Osteoblast (primary cell): ENCODE measurements around the gene HBA2. TPM values are rescaled to one million over a fixed set of nuclear protein-coding genes. Genes with fewer than 3 reads are reported as not detected.
"Not testable (repeated sequence)": the region's sequence is repeated elsewhere in the genome, so short reads cannot be mapped to it uniquely, and the experiment has no call there.

Experiments used
- DNase-seq: peaks from one replicate; pipeline ENCODE4 v3.0.0; 2011; ENCODE audit warnings: low spot score, mixed read lengths; ENCODE audit not compliant: insufficient read length; ENCODE audit errors: missing footprints
- H2AFZ ChIP-seq: 2 replicates; pipeline ENCODE4 v1.6.0; 2011; ENCODE audit warnings: mild to moderate bottlenecking, low read length
- H3K27ac ChIP-seq: 2 replicates; pipeline ENCODE4 v1.5.1; 2011; ENCODE audit warnings: mild to moderate bottlenecking, low read depth, low read length, moderate library complexity
- H3K27me3 ChIP-seq: 2 replicates; pipeline ENCODE4 v1.6.0; 2012; ENCODE audit warnings: mild to moderate bottlenecking, control low read depth, inconsistent platforms, low read length, moderate library complexity; ENCODE audit not compliant: insufficient read depth
- H3K36me3 ChIP-seq: 2 replicates; pipeline ENCODE4 v1.5.1; 2011; ENCODE audit warnings: mild to moderate bottlenecking, low read length, control low read depth, moderate library complexity; ENCODE audit not compliant: insufficient read depth
- H3K4me1 ChIP-seq: 2 replicates; pipeline ENCODE4 v1.5.1; 2011; ENCODE audit warnings: mild to moderate bottlenecking, low read length, control low read depth, moderate library complexity; ENCODE audit not compliant: insufficient read depth
- H3K4me2 ChIP-seq: 2 replicates; pipeline ENCODE4 v1.6.0; 2011; ENCODE audit warnings: mild to moderate bottlenecking, low read length; ENCODE audit not compliant: insufficient read depth
- H3K4me3 ChIP-seq: fragments of 200-600 bp; sonication (generic); 3 replicates; pipeline ENCODE4 v1.5.1; 2012; ENCODE audit warnings: mild to moderate bottlenecking, low read length, inconsistent platforms; ENCODE audit not compliant: insufficient read depth
- H3K79me2 ChIP-seq: 2 replicates; pipeline ENCODE4 v1.6.0; 2012; ENCODE audit warnings: mild to moderate bottlenecking, low read length, control low read depth, inconsistent platforms; ENCODE audit not compliant: insufficient read depth
- H3K9me3 ChIP-seq: 2 replicates; pipeline ENCODE4 v1.5.1; 2011; ENCODE audit warnings: low read depth, low read length, control low read depth
- H4K20me1 ChIP-seq: 2 replicates; pipeline ENCODE4 v1.6.0; 2012; ENCODE audit warnings: mild to moderate bottlenecking, low read length, control low read depth; ENCODE audit not compliant: insufficient read depth
- total RNA-seq: library from RNA; depleted of rRNA; stranded (reverse); fragments of >200 nt; gene quantifications from 2 replicates; pipeline ENCODE4 v1.2.3, GENCODE V29; 2012
- TF ChIP-seq, protein P1 (sequence below): IDR thresholded peaks from 2 replicates; pipeline ENCODE4 v1.5.1; 2011; ENCODE audit warnings: mild to moderate bottlenecking, low read depth, low read length, moderate library complexity; ENCODE audit errors: extremely low read depth

The HBA2 gene
- total RNA-seq, 1 donor = not detected

DNA sequence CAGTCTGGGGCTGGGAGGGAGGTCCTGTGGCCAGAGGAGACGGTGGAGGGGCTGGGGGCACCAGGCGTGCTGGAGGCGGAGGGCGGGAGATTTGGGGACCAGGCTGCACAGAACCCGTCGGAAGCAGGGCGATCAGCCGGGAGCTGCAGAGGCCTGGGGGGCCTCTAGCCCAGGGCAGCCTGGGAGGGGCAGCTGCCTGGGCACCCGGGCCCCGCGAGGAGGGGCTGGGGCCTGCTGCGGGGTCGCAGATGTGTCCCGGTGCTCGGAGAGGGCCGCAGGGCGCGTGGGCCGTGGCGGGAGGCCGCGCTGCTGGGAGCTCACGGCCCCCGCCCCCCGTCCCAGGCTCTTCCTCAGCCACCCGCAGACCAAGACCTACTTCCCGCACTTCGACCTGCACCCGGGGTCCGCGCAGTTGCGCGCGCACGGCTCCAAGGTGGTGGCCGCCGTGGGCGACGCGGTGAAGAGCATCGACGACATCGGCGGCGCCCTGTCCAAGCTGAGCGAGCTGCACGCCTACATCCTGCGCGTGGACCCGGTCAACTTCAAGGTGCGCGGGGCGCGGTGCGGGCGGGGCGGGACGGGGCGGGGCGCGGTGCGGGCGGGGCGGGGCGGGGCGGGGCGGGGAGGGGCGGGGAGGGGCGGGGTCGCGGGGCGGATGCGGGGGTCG lies 19.0 kb upstream of the HBA2 start:
- H3K4me2 ChIP-seq, H4K20me1 ChIP-seq, H3K27ac ChIP-seq, DNase-seq, H2AFZ ChIP-seq, H3K79me2 ChIP-seq, H3K36me3 ChIP-seq, H3K9me3 ChIP-seq, H3K4me3 ChIP-seq: not testable (repeated sequence)
- peaks cover 26% of the 10 kb centered on the region for H3K27me3 ChIP-seq
- peaks cover 10% of the 10 kb centered on the region for H3K4me1 ChIP-seq

DNA sequence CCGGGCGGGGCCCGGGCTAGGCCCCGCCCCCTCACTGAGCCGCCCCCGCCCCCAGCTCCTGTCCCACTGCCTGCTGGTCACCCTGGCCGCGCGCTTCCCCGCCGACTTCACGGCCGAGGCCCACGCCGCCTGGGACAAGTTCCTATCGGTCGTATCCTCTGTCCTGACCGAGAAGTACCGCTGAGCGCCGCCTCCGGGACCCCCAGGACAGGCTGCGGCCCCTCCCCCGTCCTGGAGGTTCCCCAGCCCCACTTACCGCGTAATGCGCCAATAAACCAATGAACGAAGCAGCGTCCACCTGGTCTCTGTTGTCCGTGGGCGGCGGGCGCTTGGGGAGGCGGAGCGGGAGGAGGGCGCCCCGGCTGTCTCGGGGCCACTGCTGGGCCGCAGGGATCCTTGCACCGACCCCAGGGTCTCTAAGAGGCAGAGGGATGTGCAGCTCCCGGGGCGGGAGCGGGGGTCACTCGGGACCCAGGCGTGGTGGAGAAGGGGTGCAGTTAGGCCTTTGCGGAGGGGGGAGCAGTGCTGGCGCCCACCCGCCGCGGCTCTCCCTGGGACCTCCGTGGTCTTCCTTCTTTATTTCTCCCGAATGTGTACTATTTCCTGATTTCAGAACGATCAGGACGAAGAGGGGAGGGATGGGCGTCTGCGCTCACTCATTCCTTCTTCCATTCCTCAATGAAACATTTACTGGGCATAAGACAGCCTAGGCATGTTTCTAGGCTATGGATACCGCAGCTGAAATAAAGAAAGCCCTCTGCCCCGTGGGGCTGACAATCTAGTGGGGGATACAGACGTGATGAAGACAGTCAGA lies 18.3 kb upstream of the HBA2 start:
- peak; percentile 85 for DNase-seq
- Histone ChIP-seq H3K36me3 (no peaks in the 10 kb centered on the region), H3K27me3 (peaks cover 29% of the 10 kb centered on the region), H3K4me2 (peak overlapping the region; percentile 64), H3K4me1 (peaks cover 5% of the 10 kb centered on the region), H3K27ac (no peak overlapping the region), H4K20me1 (no peaks in the 10 kb centered on the region), H3K4me3 (peak overlapping the region; percentile 55), H3K9me3 (no peaks in the 10 kb centered on the region), H2AFZ (no peak overlapping the region), H3K79me2 (no peaks in the 10 kb centered on the region)
- TF ChIP-seq, protein P1, sequence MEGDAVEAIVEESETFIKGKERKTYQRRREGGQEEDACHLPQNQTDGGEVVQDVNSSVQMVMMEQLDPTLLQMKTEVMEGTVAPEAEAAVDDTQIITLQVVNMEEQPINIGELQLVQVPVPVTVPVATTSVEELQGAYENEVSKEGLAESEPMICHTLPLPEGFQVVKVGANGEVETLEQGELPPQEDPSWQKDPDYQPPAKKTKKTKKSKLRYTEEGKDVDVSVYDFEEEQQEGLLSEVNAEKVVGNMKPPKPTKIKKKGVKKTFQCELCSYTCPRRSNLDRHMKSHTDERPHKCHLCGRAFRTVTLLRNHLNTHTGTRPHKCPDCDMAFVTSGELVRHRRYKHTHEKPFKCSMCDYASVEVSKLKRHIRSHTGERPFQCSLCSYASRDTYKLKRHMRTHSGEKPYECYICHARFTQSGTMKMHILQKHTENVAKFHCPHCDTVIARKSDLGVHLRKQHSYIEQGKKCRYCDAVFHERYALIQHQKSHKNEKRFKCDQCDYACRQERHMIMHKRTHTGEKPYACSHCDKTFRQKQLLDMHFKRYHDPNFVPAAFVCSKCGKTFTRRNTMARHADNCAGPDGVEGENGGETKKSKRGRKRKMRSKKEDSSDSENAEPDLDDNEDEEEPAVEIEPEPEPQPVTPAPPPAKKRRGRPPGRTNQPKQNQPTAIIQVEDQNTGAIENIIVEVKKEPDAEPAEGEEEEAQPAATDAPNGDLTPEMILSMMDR = no peak

DNA sequence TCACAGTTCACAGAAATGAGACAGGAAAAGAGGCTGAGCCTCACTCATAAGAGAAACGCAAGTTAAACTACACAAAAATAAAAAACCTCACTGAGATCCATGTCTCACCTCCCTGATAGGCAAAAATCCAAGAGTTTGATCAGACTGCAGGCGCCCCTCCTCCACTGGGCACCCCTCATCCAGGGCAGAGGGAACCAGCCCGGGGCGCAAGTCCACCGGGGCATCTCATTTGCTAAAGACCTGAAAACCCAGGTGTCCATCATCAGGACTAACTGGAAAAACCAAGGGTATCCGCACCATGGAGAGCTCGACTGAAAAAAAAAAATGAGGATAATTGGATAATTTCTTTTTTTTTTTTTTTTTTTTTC lies 17.7 kb upstream of the HBA2 start:
- no peak overlapping the region for H2AFZ ChIP-seq
- H3K4me1 ChIP-seq = peaks cover 5% of the 10 kb centered on the region
- peaks cover 31% of the 10 kb centered on the region for H3K27me3 ChIP-seq
- H3K36me3 ChIP-seq = no peaks in the 10 kb centered on the region
- no peak for DNase-seq
- H3K4me3 ChIP-seq = no peak overlapping the region
- no peaks in the 10 kb centered on the region for H3K79me2 ChIP-seq
- no peaks in the 10 kb centered on the region for H4K20me1 ChIP-seq
- H3K9me3 ChIP-seq = no peaks in the 10 kb centered on the region
- H3K27ac ChIP-seq = no peak overlapping the region
- TF ChIP-seq, protein P1 = no peak
- peak overlapping the region; percentile 64 for H3K4me2 ChIP-seq

DNA sequence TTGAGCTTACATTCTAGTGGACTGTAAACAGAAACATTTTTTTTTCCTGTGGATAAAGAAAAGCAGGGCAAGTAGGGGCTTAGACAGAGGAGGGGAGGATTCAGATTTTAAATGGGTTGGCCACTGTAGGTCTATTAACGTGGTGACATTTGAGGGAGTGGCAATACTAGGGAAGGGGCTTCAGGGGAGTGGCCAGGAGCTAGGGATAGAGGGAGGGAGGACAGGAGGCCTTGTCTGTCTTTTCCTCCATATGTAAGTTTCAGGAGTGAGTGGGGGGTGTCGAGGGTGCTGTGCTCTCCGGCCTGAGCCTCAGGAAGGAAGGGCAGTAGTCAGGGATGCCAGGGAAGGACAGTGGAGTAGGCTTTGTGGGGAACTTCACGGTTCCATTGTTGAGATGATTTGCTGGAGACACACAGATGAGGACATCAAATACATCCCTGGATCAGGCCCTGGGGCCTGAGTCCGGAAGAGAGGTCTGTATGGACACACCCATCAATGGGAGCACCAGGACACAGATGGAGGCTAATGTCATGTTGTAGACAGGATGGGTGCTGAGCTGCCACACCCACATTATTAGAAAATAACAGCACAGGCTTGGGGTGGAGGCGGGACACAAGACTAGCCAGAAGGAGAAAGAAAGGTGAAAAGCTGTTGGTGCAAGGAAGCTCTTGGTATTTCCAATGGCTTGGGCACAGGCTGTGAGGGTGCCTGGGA lies 13.4 kb upstream of the HBA2 start:
- H3K4me2 ChIP-seq = no peak overlapping the region
- DNase-seq = peak; percentile 76
- no peaks in the 10 kb centered on the region for H3K36me3 ChIP-seq
- peaks cover 5% of the 10 kb centered on the region for H3K4me1 ChIP-seq
- H3K79me2 ChIP-seq = no peaks in the 10 kb centered on the region
- TF ChIP-seq, protein P1 = no peak
- H3K27me3 ChIP-seq = peaks cover 30% of the 10 kb centered on the region
- H3K9me3 ChIP-seq = no peaks in the 10 kb centered on the region
- H3K27ac ChIP-seq = no peak overlapping the region
- H3K4me3 ChIP-seq = no peak overlapping the region
- no peak overlapping the region for H2AFZ ChIP-seq
- H4K20me1 ChIP-seq = no peaks in the 10 kb centered on the region

DNA sequence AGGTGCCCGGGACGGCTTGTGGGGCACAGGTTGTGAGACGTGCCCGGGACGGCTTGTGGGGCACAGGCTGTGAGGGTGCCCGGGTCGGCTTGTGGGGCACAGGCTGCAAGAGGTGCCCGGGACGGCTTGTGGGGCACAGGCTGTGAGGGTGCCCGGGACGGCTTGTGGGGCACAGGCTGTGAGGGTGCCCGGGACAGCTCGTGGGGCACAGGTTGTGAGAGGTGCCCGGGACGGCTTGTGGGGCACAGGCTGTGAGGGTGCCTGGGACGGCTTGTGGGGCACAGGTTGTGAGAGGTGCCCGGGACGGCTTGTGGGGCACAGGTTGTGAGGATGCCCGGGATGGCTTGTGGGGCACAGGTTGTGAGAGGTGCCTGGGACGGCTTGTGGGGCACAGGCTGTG lies 12.4 kb upstream of the HBA2 start:
- H3K4me3 ChIP-seq, H2AFZ ChIP-seq, DNase-seq, H4K20me1 ChIP-seq, H3K4me1 ChIP-seq, H3K4me2 ChIP-seq, H3K79me2 ChIP-seq, H3K27ac ChIP-seq, H3K9me3 ChIP-seq, H3K36me3 ChIP-seq: not testable (repeated sequence)
- H3K27me3 ChIP-seq = peaks cover 25% of the 10 kb centered on the region
